Amygdala (tissue), 56 donors: ENCODE data around the gene CHRNG.
A peak's percentile ranks its signal among the peaks of the same experiment; 100 is the strongest.
"Not testable (repeated sequence)": the region's sequence is repeated elsewhere in the genome, so short reads cannot be mapped to it uniquely, and the experiment has no call there.

Source experiments
- DNase-seq, 56 donors: peaks; one replicate each; lab custom pipeline; 2025; lab: John Stamatoyannopoulos, UW

CHRNG gene

GRCh38 chr2:232542715-232543467 is 3.4 kb downstream of the CHRNG start:
- DNase-seq = no peak

GRCh38 chr2:232543491-232543890 is 4.0 kb downstream of the CHRNG start:
- no peak for DNase-seq

GRCh38 chr2:232543928-232544631 is 4.6 kb downstream of the CHRNG start:
- no peak for DNase-seq

GRCh38 chr2:232544674-232545073 is 5.2 kb downstream of the CHRNG start:
- DNase-seq = no peak

- peak in 2 of 56 donors; percentile 21 to 45 for DNase-seq
These were observed 6.3 kb downstream of the CHRNG start for GRCh38 chr2:232545511-232546375.

- DNase-seq = no peak
These were observed 8.5 kb downstream of the CHRNG start for GRCh38 chr2:232547991-232548390.

GRCh38 chr2:232549655-232550353 is 10.3 kb downstream of the CHRNG start:
- no peak for DNase-seq

GRCh38 chr2:232550354-232551249 is 11.1 kb downstream of the CHRNG start, which contains the start of the genes EIF4E2 and TIGD1:
Gene EIF4E2 (plus strand): TSS chr2:232550689. CDS start chr2:232550725, 36 bp downstream.
Gene TIGD1 (minus strand): TSS chr2:232550557. CDS start chr2:232549882, 675 bp downstream.
- DNase-seq = peak; percentile 71 to 99 (median 90)

- no peak for DNase-seq
These were observed 11.8 kb downstream of the CHRNG start for GRCh38 chr2:232551250-232551638.

- DNase-seq = no peak
These were observed 12.3 kb downstream of the CHRNG start for GRCh38 chr2:232551776-232552175.

- no peak for DNase-seq
These were observed 16.9 kb downstream of the CHRNG start for GRCh38 chr2:232556426-232556825.

- DNase-seq = no peak
These were observed 23.1 kb downstream of the CHRNG start for GRCh38 chr2:232562515-232563151.

GRCh38 chr2:232563580-232563979 is 24.1 kb downstream of the CHRNG start:
- DNase-seq = no peak

- DNase-seq = no peak
These were observed 28.2 kb downstream of the CHRNG start for GRCh38 chr2:232567721-232568120.

GRCh38 chr2:232568161-232568560 is 28.7 kb downstream of the CHRNG start:
- peak in 1 of 56 donors; percentile 8 for DNase-seq

GRCh38 chr2:232569541-232569940 is 30.0 kb downstream of the CHRNG start:
- no peak for DNase-seq

- not testable (repeated sequence) for DNase-seq
These were observed 31.0 kb downstream of the CHRNG start for GRCh38 chr2:232570481-232570880.

- DNase-seq = peak in 2 of 56 donors; percentile 10 to 15
These were observed 31.6 kb downstream of the CHRNG start for GRCh38 chr2:232571026-232571474.
